ENCODE measurements around the gene SLC25A39.
A peak's percentile ranks its signal among the peaks of the same experiment; 100 is the strongest.
"Not testable (repeated sequence)": the region's sequence is repeated elsewhere in the genome, so short reads cannot be mapped to it uniquely, and the experiment has no call there.

SLC25A39 gene, protein sequence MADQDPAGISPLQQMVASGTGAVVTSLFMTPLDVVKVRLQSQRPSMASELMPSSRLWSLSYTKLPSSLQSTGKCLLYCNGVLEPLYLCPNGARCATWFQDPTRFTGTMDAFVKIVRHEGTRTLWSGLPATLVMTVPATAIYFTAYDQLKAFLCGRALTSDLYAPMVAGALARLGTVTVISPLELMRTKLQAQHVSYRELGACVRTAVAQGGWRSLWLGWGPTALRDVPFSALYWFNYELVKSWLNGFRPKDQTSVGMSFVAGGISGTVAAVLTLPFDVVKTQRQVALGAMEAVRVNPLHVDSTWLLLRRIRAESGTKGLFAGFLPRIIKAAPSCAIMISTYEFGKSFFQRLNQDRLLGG

DNA sequence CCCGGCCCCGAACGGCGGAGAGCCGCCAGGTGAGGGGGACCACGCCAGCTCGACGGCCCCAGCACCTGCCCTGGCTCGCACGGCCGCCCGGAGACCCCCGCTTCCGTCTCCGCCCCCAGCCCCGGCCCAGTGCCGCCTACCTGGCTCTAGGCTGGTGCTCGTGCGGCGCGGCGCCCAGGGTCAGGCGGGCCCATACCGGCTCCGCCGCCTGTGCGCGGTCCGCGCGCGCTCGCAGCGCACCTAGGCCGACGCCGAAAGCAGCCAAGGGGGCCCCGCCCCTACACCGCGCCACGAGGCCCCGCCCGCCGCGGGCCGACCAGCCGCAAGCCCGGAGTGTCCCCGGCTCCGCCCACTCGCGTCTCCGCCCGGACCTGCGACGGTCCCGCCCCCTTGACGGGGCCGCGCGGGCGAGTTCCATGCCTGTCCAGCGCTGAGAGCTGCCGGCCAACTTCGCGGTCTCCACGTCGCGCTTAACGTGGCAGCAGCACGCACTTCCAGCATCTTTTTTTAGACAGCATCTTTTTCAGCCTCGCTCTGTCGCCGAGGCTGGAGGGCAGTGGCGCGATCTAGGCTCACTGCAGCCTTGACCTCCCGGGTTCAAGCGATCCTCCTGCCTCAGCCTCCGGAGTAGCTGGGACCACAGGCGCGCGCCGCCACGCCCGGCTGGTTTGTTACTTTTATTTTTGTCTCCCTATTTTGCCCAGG, at the start of gene SLC25A39:
SLC25A39 (minus strand) TSS at position 253 of the 705 bp plus-strand sequence. CDS start 1,261 bp downstream, outside the sequence.
- peak; percentile 95 for DNase-seq

DNA sequence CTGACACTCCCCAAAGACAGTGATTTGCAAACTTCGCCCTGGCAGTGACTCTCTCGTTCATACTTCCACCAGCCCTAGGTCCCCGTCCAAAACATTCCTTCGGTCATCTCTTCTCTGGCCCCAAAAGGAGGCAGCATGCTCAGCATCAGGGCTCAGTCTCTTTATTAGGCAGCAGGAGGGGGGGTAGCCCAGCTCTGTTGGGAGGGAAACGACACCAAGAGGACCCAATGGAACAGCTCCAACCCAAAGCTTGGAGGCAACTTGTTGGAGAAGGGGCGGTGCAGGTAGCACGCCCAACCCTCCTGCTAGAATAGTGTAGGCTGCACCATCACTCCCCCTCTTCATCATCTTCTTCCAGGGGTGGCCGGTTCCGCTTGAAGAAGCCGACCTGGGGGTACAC, 47.4 kb upstream of the SLC25A39 start:
- DNase-seq, result no peak

DNA sequence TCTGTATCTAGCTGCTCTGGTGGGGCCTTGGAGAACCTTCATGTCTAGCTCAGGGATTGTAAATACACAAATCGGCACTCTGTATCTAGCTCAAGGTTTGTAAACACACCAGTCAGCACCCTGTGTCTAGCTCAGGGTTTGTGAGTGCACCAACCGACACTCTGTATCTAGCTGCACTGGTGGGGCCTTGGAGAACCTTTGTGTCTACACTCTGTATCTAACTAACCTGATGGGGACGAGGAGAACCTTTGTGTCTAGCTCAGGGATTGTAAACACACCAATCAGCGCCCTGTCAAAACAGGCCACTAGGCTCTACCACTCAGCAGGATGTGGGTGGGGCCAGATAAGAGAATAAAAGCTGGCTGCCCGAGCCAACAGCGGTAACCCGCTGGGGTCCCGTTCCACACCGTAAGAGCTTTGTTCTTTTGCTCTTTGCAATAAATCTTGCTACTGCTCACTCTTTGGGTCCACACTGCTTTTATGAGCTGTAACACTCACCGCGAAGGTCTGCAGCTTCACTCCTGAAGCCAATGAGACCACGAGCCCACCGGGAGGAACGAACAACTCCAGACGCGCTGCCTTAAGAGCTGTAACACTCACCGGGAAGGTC, 44.9 kb upstream of the SLC25A39 start:
- DNase-seq, result not testable (repeated sequence)

DNA sequence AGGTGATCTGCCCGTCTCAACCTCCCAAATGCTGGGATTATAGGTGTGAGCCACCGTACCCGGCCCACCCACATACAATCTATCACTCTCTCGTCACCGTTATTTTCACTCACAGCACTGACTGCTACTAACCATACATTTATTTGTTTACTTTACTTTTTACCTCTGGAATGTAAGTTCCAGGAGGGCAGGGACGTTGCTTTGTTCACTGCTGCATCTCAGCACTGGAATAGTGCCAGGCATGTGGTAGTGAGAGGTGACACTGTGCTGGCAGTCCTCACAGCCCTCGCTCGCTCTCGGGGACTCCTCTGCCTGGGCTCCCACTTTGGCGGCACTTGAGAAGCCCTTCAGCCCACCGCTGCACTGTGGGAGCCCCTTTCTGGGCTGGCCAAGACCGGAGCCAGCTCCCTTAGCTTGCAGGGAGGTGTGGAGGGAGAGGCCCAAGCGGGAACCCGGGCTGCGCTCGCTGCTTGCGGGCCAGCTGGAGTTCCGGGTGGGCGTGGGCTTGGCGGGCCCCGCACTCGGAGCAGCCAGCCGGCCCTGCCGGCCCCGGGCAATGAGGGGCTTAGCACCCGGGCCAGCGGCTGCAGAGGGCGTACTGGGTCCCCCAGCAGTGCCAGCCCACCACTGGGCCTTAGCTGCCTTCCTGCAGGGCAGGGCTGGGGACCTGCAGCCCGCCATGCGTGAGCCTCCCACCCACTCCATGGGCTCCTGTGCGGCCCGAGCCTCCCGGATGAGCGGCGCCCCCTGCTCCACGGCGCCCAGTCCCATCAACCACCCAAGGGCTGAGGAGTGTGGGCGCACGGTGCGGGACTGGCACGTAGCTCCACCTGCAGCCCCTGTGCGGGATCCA, 44.0 kb upstream of the SLC25A39 start:
- DNase-seq, result not testable (repeated sequence)

DNA sequence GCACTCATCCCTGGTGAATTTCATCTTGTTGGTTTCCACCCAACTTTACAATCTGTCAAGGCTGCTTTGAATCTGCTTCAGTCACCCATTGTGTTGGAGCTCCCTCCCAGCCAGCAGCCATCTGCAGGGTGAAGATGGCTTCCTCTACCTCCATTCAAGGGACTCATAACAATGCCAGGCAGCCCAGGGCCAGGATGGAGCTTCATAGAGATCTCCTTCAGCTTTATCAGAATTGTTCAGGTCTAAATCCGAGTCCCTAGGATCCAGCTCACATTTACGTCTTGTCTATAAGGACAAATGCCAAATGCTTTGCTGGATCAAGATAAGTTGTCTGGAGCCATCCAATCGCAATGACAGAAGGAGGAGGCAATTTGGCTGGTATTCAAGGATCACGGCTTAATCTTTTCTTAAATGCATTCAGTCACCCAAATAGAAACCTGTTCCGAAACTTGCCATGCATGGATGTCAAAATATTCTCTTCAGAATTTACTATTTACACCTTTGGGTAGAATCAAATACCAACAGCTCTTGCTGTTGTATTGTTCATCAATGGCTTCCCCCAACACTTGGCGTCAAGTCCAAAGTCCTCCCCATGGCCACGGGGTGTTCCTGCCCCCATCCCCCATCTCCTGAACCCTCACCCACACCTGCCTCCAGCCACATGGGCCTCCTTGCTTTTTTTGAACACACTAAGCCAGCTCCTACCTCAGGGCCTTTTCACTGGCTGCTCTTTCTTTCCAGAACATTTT, 42.8 kb upstream of the SLC25A39 start:
- no peak for DNase-seq

DNA sequence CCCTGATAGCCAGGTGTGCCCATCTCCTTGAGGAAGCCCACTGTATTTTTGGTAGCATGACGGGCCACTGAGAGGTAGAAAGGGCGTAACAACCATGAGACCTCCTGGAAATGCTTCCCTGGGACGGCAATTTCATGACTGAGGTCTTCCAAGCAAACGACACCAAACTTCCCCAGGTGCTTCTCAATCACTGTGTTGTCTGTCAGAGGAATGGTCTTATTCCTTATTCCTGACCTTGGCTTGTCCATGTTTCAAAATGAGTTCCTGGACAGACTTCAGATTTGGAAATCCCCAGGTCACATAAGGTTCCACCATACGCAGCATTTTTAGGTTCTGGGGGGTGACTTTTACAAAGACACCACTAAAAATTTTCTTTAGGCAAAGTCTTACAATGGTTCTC, 40.4 kb upstream of the SLC25A39 start:
- DNase-seq, result not testable (repeated sequence)

DNA sequence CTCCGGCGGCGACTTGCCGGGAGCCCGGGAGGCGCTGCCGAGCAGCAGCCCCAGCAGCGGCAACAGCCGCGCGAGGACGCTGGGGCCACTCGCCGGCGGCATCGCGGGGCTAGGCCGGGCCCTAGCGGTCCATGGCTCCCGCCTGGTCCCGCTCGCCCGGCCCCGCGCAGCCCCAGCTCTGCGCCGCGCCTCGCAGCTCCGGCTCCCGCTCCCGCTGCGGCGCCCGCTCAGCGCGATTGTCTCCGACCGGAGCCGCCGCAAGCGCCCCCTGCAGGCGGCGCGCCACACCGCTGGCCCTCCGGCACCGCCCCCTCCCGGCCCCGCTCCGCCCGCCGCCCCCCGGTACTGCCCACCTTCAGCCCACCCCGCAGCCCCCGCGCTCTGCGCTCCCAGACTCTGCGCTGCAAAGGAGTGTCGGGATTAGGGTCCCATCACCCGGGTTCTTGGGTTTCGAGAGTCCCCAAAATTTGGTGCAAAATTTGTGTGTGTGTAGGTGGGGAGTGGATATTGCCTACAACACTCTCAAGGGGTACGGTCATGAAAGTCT, 39.1 kb upstream of the SLC25A39 start, which contains the start of gene FAM171A2:
FAM171A2 (minus strand) TSS at position 241 of the 547 bp plus-strand sequence; CDS start at position 102, 139 bp downstream.
- DNase-seq, result peak; percentile 83

DNA sequence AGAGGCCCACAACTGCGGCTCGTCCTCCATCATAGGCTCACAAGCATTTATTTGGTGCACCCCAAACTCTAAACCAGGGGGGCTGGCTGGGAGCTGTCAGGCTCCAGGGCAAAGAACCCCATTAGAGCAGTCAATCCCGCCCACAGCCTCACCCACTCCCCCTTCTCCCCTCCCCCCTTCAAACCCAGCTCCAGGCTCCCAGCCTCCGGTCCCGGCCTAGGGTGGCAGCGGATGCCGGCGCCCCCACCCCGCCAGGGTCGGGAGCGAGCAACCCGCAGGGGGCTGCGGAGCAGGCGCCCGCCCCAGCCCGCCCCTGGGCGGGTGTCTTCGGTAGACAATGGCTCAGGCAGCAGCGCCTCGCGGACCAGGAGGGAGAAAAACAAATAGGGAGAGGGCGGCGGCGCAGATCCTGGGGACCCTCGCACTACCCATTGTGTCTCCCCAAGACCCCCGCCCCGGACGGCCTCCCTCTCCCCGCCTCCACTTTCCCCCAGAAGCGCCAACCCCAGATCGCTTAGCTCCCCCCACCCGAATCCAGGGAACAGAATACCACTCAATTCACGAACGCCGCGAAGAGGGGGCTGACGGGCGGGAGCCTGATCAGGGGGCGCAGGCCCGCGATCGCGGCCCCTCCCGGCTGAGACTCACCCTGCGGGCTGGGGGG, 38.5 kb upstream of the SLC25A39 start:
- peak; percentile 57 for DNase-seq

DNA sequence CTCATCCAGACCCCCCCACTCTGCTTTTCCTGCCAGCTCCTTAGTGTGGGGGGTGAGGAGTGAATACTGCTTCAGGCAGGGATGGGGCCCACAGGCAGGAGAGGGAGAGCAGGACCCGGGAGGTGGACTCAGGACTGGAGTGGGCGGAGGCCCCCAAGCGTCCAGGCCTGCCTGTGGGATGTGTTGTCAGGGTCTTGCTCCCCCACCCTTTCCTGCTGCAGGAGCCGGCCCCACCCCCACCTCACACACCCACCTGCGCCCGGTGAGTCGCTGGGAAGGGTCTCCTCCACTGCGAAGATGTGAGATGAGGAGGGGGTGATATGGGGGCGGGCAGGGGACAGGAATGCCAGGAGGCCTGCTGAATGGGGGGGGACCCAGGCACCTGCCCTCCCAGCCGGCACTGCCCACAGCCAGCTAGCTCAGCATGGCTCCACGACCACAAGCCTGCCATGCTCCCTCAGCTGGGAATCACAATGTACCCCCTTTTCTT, 37.9 kb upstream of the SLC25A39 start:
- peak; percentile 47 for DNase-seq

DNA sequence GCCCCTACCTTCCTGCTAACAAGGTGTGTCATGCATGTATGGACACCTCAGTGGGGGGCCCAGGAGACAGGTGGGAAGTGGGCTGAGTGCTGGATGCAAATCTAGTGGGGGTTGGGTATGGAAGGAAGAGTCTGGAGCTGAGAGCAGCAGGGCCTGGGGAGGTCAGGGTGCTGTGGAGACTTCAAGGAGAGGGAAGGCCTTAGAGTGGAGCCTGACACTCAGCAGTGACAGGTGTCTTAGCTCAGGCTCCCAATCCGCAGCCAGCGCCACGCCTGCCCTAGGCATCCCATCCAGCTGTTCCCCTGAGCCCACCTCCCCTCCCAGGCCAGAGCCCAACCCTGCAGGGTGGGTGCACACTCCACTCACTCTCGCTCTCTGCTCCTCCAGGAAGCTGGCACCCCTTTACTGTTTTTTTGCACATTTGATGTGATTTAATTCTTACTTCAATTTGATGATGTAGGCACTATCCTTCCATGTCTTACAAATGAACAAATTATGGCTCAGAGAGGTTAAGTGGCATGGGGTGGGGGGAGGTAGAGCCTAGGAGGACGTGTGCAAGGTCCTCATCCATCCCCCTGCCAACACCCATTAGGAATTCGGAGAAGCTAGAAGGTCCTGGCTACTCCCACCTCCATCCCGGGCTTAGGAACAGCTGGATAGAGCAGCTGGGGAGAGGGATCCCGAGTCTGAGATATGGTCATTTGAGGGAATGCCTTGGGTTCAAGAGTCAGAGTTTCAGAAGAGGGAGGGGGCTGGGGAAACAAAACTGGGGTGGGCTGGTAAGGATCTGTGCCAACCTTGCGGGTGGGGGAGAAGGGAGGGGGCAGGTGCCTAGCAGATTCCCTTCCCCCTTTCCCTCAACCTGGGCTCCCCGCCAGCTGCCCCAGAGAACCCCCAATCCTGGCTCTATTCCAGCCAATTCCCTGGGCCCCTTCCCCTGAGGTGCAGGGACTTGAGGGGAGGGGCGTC, 37.0 kb upstream of the SLC25A39 start:
- peak; percentile 57 for DNase-seq

DNA sequence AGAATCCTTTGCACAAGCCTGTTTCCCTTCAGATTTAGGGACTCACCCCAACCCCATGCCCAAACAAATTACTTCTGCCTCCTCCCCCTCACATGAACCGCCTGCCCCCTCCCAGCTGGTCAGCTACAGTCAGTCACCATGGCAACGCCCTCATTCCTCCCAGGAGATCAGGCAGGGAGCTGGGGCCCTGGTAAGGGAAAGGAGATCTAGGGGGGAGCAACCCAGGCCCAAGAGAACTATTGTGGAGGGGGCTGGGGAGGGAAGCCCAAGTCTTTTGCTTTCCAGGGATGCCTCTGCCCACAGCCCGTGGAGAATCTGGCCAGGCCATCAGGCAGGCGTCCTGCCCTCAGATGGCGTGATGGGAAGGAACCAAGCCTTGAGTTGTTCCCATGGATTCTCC, 36.2 kb upstream of the SLC25A39 start:
- DNase-seq, result peak; percentile 59

DNA sequence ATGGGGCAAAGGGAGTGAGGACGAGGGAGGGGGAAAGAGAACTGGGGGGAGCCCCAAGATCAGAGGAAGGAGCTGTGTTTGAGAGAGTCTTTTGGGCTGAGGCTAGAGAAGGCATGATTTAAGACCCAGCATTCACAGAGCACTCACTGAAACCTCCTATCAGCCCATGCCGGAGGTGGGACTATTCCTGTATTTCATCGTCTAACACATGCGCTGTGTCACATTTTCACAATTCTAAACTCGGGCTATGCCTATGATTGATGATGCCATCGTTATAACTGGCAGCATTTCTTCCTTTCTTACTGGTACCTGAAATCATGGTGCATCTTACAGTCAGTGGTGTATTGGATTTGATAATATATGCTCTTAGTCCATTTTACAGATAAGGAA, 35.5 kb upstream of the SLC25A39 start:
- DNase-seq, result no peak

DNA sequence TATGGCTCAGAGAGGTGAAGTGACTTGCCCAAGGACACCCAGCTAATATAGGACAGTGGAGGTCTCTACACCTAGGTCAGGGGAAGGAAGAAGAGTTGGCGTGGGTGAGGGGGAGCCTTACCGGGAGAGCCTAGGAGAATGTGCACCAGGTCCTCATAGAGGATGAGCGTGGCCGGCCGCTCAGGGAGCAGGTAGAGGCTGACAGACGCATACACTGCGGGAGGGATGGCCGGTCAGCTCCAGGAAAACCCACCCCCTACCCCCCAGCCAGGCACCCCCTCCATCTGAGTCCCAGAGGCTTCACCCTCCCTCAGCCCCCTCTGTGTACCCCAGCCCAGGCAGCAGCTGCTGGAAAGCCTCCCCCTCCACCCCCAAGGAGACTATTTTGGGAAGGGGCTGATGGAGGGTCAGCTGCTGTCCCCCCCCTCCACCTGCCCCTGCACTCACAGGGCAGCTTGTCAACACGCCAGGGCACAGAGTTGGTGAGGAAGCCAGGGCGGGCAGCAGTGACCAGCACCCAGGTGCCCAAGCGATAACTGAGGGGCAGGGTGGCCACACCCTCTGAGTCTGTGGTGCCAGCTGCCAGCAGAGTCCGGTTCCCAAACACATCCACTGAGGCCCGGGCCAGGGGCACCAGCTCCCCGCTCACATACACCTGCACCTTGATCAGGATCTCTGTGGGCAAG, 35.0 kb upstream of the SLC25A39 start:
- DNase-seq, result peak; percentile 33

DNA sequence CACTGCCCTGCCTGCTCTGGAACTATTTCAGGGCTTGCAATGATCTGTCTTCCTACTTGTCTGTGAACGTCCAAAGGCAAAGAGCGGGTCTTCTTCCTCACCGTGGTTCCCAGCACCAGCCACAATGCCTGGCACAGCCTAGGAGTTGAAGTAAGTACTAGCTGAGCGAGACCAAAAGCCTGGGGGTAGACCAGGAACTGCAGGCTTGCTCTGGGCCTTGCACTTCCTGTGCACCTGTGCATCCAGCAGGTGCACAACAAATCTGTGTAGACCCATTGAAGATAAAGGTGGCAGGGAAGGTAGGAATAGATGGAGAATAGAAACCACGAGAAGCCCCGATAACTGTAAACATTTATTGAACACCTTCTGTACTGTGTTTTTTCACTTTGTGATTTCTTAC, 34.4 kb upstream of the SLC25A39 start:
- DNase-seq, result no peak

DNA sequence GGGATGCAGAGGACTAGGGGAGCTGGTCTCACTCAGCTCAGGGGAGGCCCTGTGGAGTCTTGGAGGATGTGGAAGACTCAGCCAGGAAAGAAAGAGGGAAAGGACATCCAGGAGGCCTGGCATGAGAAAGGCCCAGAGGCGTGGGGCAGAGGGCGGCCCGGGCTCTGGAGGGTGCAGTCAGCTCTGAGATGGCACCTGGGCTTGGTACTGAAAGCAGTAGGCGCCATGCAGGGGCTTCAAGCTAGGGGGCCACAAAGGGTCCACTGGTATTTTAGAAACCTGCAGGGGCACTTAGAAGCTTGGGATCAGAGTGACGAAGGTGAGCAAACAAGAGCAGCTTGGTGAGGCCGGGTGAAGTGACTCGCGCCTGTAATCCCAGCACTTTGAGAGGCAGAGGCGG, 33.4 kb upstream of the SLC25A39 start:
- DNase-seq, result no peak

DNA sequence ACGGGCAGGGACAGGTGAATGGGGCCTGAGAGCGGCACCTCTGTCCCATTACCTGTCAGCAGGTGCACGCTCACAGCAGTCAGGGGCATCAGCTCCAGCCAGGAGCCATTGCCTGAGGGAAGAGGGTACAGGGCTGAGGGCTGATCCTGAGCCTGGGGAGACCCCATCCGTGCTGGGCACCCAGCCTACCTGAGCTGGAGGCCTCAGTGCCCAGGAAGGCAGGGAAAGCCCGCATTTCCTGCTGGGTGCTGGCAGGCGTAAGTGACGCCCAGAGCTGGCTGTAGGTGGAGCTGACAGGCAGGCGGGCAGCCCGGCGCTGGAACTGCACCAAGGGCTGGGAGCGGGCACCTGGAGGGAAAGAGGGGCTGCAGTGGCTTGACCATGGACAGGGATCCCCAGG, 31.6 kb upstream of the SLC25A39 start:
- DNase-seq, result no peak

DNA sequence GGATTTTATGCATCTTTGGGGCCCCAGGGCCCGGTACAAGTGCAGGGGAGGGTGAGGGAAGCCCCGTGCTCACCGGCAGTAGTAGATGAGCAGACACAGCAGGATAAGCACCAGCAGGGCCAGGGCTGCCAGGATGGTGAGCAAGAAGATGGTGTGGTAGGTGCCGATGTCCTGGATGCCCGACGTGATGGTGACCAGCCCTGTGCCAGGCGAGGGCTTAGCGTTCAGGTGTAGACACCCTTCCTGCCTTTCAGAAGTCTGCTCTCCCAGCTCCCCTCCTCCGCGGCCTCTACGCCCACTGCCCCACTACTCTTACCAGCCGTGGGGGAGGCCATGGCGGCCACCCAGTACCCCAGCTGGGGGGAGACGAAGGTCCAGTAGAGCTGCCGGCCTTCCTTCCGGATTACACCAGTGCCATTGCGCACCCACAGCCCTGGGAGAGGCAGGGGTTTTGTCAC, 31.0 kb upstream of the SLC25A39 start:
- DNase-seq, result no peak

DNA sequence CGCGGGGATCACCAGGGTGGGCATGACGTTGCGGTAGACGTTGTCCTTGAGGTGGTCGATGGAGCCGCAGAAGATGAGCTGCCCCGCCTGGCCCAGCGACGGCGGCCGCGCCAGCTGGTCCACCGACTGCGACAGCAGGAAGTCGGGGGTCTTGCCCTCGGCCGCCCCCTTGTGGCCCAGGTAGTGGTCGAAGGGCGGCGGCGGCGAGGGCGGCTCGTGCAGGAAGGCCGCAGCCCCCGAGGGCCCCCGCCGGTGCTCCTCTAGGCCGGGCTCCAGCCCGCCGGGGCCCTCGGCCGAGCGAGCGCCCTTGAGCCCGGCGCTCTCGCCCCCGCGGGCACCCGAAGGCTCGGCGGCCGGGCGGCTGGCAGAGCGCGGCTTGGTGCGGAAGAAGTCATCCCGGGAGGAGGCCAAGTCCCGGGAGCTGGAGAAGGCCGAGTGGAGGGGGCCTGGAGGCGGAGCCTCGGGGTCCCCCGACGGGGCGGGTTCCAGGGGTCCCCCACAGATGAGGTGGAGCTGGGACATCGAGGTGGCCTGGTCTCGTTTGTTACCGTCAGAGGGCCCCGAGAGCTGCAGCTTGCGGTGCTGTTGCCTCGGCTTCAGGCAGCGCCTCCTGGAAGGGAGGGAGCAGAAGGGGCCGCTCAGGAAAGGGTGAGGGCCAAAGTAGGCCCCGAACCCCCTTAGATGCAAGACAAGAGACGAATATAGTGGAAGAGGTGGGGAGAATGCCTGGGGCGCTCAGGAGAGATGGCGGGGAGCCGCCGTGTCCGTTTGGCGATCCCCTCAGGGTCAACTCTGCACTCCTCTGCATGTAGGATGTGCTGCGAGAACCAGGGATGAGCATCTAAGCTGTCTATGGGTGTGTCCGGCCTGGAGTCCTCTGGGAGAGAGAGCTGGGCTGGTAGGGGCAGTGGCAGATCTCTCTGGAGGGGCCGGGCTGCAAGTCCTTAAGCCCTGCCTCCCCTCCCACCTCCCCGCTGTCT, 30.2 kb upstream of the SLC25A39 start:
- peak; percentile 76 for DNase-seq
